ENCODE data around the gene LTBP1.

- TF ChIP-seq RCOR1 (IDR thresholded peaks at IDR 0.05; ENCODE audit: low read depth, low read length) (0 out of 2 replicates have a peak, but pooled peaks have one; percentile 76), MAFK (IDR thresholded peaks at IDR 0.05; ENCODE audit: partially characterized antibody) (no peak), SMC3 (IDR thresholded peaks at IDR 0.05) (peak; percentile 97), HOXB13 (CRISPR knock-in tag; IDR thresholded peaks at IDR 0.05; ENCODE audit: low read depth) (no peak), ZFP36 (IDR thresholded peaks at IDR 0.05; ENCODE audit: borderline replicate concordance, partially characterized antibody) (no peak), CHD2 (IDR thresholded peaks at IDR 0.05; ENCODE audit: low read length, partially characterized antibody) (no peak), RNF2 (IDR thresholded peaks at IDR 0.05; ENCODE audit: borderline replicate concordance, low read depth) (no peak), EP300 (IDR thresholded peaks at IDR 0.05) (no peak), HDAC2 (IDR thresholded peaks at IDR 0.05) (no peak), POLR2A (IDR thresholded peaks at IDR 0.05; ENCODE audit: low read length) (peak; percentile 56)
- TF ChIP-seq, protein P1, sequence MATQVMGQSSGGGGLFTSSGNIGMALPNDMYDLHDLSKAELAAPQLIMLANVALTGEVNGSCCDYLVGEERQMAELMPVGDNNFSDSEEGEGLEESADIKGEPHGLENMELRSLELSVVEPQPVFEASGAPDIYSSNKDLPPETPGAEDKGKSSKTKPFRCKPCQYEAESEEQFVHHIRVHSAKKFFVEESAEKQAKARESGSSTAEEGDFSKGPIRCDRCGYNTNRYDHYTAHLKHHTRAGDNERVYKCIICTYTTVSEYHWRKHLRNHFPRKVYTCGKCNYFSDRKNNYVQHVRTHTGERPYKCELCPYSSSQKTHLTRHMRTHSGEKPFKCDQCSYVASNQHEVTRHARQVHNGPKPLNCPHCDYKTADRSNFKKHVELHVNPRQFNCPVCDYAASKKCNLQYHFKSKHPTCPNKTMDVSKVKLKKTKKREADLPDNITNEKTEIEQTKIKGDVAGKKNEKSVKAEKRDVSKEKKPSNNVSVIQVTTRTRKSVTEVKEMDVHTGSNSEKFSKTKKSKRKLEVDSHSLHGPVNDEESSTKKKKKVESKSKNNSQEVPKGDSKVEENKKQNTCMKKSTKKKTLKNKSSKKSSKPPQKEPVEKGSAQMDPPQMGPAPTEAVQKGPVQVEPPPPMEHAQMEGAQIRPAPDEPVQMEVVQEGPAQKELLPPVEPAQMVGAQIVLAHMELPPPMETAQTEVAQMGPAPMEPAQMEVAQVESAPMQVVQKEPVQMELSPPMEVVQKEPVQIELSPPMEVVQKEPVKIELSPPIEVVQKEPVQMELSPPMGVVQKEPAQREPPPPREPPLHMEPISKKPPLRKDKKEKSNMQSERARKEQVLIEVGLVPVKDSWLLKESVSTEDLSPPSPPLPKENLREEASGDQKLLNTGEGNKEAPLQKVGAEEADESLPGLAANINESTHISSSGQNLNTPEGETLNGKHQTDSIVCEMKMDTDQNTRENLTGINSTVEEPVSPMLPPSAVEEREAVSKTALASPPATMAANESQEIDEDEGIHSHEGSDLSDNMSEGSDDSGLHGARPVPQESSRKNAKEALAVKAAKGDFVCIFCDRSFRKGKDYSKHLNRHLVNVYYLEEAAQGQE (IDR thresholded peaks at IDR 0.05), result no peak
- TF ChIP-seq, protein P2, sequence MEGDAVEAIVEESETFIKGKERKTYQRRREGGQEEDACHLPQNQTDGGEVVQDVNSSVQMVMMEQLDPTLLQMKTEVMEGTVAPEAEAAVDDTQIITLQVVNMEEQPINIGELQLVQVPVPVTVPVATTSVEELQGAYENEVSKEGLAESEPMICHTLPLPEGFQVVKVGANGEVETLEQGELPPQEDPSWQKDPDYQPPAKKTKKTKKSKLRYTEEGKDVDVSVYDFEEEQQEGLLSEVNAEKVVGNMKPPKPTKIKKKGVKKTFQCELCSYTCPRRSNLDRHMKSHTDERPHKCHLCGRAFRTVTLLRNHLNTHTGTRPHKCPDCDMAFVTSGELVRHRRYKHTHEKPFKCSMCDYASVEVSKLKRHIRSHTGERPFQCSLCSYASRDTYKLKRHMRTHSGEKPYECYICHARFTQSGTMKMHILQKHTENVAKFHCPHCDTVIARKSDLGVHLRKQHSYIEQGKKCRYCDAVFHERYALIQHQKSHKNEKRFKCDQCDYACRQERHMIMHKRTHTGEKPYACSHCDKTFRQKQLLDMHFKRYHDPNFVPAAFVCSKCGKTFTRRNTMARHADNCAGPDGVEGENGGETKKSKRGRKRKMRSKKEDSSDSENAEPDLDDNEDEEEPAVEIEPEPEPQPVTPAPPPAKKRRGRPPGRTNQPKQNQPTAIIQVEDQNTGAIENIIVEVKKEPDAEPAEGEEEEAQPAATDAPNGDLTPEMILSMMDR (IDR thresholded peaks at IDR 0.05), result peak; percentile 95
- TF ChIP-seq, protein P3, sequence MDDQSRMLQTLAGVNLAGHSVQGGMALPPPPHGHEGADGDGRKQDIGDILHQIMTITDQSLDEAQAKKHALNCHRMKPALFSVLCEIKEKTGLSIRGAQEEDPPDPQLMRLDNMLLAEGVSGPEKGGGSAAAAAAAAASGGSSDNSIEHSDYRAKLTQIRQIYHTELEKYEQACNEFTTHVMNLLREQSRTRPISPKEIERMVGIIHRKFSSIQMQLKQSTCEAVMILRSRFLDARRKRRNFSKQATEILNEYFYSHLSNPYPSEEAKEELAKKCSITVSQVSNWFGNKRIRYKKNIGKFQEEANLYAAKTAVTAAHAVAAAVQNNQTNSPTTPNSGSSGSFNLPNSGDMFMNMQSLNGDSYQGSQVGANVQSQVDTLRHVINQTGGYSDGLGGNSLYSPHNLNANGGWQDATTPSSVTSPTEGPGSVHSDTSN (IDR thresholded peaks at IDR 0.05), result no peak
These were observed at the start of gene LTBP1 for GRCh38 chr2:32946314-32947075.
